Activated CD4-positive, CD25-positive, alpha-beta regulatory T cell treated with anti-CD3 and anti-CD28 coated beads, Interleukin-2, amount 50 U/mL, for 16 hours (primary cell): ENCODE results near the gene SCNN1A.

Experiments used
- DNase-seq: peaks from one replicate; pipeline ENCODE4 v3.0.0-alpha.2; 2020; ENCODE audit warnings: low read depth, low spot score

SCNN1A gene

GRCh38 chr12:6318440-6318879 lies 56.9 kb downstream of the SCNN1A start:
- DNase-seq, result no peak

GRCh38 chr12:6317693-6318439 lies 57.5 kb downstream of the SCNN1A start:
- no peak for DNase-seq

- no peak for DNase-seq
These were observed 58.3 kb downstream of the SCNN1A start for GRCh38 chr12:6316921-6317692.

- DNase-seq, result no peak
These were observed 59.4 kb downstream of the SCNN1A start for GRCh38 chr12:6315704-6316597.

- DNase-seq, result no peak
These were observed 60.2 kb downstream of the SCNN1A start for GRCh38 chr12:6315184-6315583.

GRCh38 chr12:6314776-6315175 lies 60.6 kb downstream of the SCNN1A start:
- no peak for DNase-seq

GRCh38 chr12:6313326-6313940 lies 61.9 kb downstream of the SCNN1A start:
- DNase-seq, result no peak

- no peak for DNase-seq
These were observed 62.6 kb downstream of the SCNN1A start for GRCh38 chr12:6312529-6313325.

- DNase-seq, result no peak
These were observed 63.4 kb downstream of the SCNN1A start for GRCh38 chr12:6311822-6312528.

- DNase-seq, result no peak
These were observed 64.4 kb downstream of the SCNN1A start for GRCh38 chr12:6310771-6311610.

GRCh38 chr12:6307529-6307928 lies 67.8 kb downstream of the SCNN1A start:
- no peak for DNase-seq

- DNase-seq, result no peak
These were observed 68.7 kb downstream of the SCNN1A start for GRCh38 chr12:6306599-6307220.

GRCh38 chr12:6306151-6306550 lies 69.2 kb downstream of the SCNN1A start:
- DNase-seq, result no peak

GRCh38 chr12:6303071-6303470 lies 72.3 kb downstream of the SCNN1A start:
- DNase-seq, result no peak

GRCh38 chr12:6302621-6303020 lies 72.7 kb downstream of the SCNN1A start:
- no peak for DNase-seq

GRCh38 chr12:6301721-6302120 lies 73.6 kb downstream of the SCNN1A start:
- DNase-seq, result no peak

- DNase-seq, result no peak
These were observed 78.2 kb downstream of the SCNN1A start for GRCh38 chr12:6297170-6297569.
